ENCODE measurements around the gene SEMA6B.
"Not testable (repeated sequence)": the region's sequence is repeated elsewhere in the genome, so short reads cannot be mapped to it uniquely, and the experiment has no call there.

SEMA6B gene

DNA sequence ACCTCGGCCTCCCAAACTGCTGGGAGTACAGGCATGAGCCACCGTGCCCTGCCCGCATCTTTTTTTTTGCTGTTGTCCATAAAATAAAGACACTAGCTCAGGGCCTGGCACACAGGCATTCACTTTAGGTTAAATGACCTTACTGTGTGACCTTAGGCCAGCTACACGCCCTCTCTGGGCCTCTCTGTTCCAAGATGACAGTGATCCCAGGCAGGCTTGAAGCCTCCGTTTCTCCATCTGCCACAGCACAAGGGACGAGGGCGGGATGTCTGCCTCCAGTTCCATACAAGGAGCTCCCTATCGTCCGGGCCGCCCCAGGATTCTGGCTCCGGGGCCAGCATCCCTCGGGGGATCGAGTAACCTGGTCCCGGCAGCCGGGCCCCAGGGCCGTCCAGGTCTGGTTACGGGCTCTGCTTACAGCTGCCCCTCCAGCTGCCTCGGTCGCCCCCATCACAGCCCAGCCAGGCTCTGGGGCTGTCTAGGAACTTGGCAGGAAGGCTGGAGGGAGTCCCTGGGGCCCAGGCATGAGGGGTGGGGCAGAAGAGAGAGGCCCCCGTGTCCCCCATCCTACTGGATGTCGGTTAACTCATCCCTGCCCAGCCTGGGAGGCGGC, 11.9 kb upstream of the SEMA6B start:
- no peak for DNase-seq

GRCh38 chr19:4570916-4571304, 11.4 kb upstream of the SEMA6B start:
- DNase-seq: no peak

DNA sequence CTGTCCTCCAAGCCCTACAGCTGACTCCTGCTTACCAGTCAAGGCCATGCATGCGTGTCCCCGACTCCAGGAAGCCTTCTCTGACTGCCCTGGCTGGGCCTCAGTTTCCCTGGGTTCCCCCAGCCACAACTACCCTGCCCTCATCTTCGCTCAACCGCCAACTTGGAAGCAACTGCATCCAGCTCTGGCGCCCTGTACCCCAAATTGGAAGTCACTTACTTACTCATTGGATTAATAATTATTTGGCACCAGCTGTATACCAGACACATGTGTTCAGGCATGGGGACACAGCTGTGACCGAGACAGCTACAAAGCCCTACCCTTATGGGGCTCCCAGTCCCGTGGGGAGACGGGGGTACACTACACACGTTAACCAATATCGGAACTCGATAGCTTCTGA, 10.9 kb upstream of the SEMA6B start:
- DNase-seq: no peak

DNA sequence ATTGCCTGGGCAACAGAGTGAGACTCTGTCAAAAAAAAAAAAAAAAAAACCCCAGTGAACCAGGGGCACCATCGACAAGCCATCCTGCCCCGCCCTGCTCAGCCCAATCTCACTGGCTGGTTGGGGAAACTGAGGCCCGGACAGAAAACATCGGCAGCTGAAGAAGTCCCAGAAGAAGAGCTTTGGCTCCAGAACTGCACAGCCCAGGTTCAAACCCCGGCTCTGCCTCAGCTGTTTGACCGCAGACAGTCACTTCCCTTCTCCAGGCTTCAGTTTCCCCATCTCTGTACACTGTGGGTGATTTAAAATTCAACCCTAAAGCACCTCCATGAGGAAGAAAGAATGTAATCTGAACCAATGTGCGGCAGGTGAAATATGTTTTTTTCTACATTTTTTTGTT, 9.4 kb upstream of the SEMA6B start:
- DNase-seq: no peak

- peak; percentile 75 for DNase-seq
Observed at GRCh38 chr19:4567584-4568071, 8.1 kb upstream of the SEMA6B start.

DNA sequence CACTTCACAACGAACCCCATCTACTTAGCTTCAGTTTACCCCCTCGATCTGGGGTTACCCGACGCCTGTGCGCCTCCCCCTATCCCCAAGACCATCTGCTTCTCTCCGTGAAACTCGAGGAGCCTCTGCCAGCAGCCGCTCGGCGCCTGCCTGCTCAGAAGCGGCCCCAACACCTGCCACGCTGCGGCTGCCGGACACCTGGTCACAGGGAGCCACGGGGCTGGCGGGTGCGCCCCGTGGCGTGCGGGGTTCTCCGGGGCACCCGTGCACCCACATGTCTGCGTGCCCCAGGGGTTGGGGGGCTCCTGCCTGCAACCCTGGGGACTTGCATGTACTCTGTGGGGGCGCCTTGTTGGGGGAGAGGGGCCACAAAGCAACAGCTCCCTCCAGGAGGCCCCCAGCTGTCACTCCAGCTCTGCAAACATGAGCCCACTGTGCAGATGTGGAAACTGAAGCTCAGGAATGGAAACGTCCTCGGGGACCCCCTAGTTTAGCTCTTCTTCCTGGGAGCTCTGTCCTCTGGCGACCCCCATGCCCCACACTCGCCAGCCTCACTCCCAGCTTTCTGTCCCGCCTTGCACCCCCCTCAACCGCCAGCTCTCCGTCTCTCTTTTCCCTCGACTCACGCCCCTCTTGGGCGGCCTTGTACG, 7.0 kb upstream of the SEMA6B start:
- no peak for DNase-seq

DNA sequence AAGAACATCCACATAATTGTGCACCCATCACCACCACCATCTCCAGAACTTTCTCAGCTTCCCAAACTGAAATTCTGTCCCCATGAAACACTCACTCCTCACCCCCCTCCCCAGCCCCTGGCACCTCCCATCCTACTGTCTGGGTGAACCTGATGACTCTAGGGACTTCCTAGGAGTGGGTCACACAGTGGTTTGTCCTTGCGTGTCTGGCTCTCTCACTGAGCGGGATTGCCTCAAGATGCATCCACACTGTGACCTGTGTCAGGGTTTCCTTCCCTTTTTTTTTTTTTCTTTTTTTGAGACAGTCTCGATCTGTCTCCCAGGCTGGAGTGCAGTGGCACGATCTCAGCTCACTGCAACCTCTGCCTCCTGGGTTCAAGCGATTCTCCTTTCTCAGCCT, 4.1 kb upstream of the SEMA6B start:
- DNase-seq: not testable (repeated sequence)

DNA sequence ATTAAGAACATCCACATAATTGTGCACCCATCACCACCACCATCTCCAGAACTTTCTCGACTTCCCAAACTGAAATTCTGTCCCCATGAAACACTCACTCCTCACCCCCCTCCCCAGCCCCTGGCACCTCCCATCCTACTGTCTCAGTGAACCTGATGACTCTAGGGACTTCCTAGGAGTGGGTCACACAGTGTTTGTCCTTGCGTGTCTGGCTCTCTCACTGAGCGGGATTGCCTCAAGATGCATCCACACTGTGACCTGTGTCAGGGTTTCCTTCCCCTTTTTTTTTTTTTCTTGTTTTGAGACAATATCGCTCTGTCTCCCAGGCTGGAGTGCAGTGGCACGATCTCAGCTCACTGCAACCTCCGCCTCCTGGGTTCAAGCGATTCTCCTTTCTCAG, 2.6 kb upstream of the SEMA6B start:
- not testable (repeated sequence) for DNase-seq

GRCh38 chr19:4557971-4558941, 1.2 kb downstream of the SEMA6B start:
- peak; percentile 40 for DNase-seq

- DNase-seq: peak; percentile 18
Observed at GRCh38 chr19:4557144-4557970, 2.1 kb downstream of the SEMA6B start.

GRCh38 chr19:4556597-4557127, 2.8 kb downstream of the SEMA6B start:
- DNase-seq: peak; percentile 33

GRCh38 chr19:4555657-4556561, 3.6 kb downstream of the SEMA6B start:
- no peak for DNase-seq

DNA sequence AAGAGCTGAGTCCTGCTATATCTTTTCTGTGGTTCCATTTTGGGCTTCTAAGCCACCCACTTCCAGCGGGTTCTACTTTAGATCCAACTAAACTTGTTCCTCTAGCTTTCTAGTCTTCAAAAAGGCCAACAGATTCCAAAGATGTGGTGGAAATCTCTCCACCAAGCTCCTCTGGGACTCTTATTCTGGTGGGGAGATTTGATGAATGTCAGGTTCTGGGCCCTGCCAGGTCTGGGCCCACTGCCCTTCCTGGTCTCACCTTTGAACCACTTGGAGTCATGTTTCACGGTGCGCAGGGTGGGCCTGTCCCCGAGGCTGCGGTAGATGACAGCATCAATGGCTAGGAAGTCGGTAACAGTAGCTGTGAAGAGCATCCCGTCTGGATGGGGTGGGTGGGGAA, 4.8 kb downstream of the SEMA6B start:
- no peak for DNase-seq

DNA sequence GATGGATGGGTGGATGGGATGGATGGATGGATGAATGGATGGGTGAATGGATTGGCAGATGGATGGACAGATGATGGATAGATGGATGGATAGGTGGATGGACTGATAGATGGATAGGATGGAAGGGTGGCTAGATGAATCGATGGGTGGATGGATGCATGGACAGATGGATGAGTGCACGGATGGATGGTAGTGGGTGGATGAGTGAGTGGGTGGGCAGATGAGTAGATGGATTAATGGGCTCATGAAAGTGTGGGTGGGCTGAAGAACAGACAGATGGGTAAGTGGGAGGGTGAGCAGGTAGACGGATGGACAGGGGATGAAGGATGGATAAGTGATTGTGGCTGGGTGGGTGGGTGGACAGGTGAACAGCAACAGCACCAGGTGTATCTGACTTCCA, 5.7 kb downstream of the SEMA6B start:
- no peak for DNase-seq

- DNase-seq: no peak
Observed at GRCh38 chr19:4553092-4553695, 6.3 kb downstream of the SEMA6B start.

- DNase-seq: no peak
Observed at GRCh38 chr19:4552525-4552819, 7.0 kb downstream of the SEMA6B start.

DNA sequence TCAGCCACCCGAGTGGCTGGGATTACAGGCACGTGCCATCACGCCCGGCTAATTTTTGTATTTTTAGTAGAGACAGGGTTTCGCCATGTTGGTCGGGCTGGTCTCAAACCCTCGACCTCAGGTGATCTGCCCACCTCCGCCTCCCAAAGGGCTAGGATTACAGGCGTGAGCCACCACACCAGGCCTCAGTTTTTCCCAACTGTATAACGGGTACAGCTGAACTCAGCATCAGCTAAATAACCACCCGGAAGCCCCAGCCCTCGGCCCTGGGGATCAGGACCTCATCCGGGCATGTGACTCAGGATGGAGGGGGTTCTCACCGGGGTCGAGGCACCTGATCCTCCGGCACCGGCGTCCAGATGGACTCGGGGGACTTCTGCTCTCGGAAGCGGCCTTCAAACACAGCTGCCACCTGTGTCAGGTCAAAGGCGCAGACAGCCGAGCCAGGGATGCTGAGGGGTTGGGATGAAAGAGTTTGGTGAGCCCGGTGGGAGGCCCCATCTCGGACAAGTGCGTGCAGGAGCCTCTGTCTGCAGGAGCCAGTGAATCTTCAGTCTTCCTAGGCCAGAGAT, 8.9 kb downstream of the SEMA6B start:
- DNase-seq: no peak

DNA sequence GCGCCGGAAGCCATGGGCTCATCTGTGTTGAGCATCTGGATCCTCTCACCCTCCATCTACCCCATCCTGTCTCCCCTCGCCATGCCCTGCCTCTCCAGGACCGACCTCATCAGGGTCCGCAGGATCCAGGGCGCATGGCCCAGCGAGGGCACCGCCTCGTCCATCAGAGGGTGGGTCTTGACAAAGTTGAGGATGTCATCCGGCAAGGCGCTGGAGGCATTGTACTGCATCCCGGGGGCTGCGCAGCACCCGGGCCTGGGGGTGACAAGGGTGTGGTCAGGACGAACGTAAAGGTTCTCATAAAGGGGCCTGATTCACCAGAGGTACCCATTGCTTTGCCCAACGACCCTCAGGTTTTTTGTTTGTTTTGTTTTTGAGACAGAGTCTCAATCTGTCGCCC, 9.5 kb downstream of the SEMA6B start:
- DNase-seq: no peak

- no peak for DNase-seq
Observed at GRCh38 chr19:4548238-4548584, 11.3 kb downstream of the SEMA6B start.

GRCh38 chr19:4547303-4548237, 11.9 kb downstream of the SEMA6B start:
- DNase-seq: peak; percentile 41

All from activated CD4-positive, alpha-beta T cell treated with anti-CD3 and anti-CD28 coated beads, Interleukin-2, Interleukin-6, amounts not matched to agents 100 ng/mL and 50 ng/mL, durations not matched to agents 16 hours and 8 hours (primary cell).